Right atrium auricular region (tissue), 2 donors: ENCODE data around the gene SERPING1. TPM values are rescaled to one million over a fixed set of nuclear protein-coding genes. Genes with fewer than 3 reads are reported as not detected.

Experiments
- DNase-seq: peaks from one replicate; pipeline ENCODE4 v3.0.0-alpha.2; 2019; ENCODE audit warnings: low spot score
- H3K27ac ChIP-seq, 2 donors: fragments of 200-600 bp; sonication (generic); 1 replicate in 1 of 2; 2 replicates in 1 of 2; pipeline ENCODE4 v1.5.1; 2016 to 2019
- H3K27me3 ChIP-seq, 2 donors: fragments of 200-600 bp; sonication (generic); one replicate each; pipeline versions ENCODE4 v1.5.1 to v1.6.0; 2017 to 2019
- H3K36me3 ChIP-seq: fragments of 200-600 bp; sonication (generic); one replicate; pipeline ENCODE4 v1.5.1; 2016
- H3K4me1 ChIP-seq, 2 donors: fragments of 200-600 bp; sonication (generic); one replicate each; pipeline versions ENCODE4 v1.5.1 to v1.6.0; 2017 to 2019
- H3K4me3 ChIP-seq, 2 donors: fragments of 200-600 bp; sonication (generic); 1 replicate in 1 of 2; 2 replicates in 1 of 2; pipeline ENCODE4 v1.5.1; 2017 to 2019; ENCODE audit warnings: mild to moderate bottlenecking in 1 of 2, moderate library complexity in 1 of 2
- H3K9me3 ChIP-seq, 2 donors: fragments of 200-600 bp; sonication (generic); one replicate each; pipeline ENCODE4 v1.5.1; 2019
- CTCF ChIP-seq, 2 donors: fragments of 200-600 bp; sonication (generic); IDR thresholded peaks; one replicate each; pipeline ENCODE4 v1.5.1; 2019; ENCODE audit warnings: antibody characterized with exemption in 2 of 2
- total RNA-seq, 2 donors: library from RNA; depleted of rRNA; stranded (reverse); fragments of >200 nt; gene quantifications; one replicate each; pipeline ENCODE4 v1.1.0, GENCODE V29; 2016

SERPING1 gene
- total RNA-seq, 2 donors from 2014 or later, result 210 to 851 TPM

GRCh38 chr11:57598831-57599155 is 1.3 kb downstream of the SERPING1 start:
- no peak for DNase-seq
- Histone ChIP-seq H3K27me3 (no peaks in the 10 kb centered on the region), H3K4me1 (peaks cover 0 to 9% of the 10 kb centered on the region in 2 donors), H3K9me3 (no peaks in the 10 kb centered on the region), H3K4me3 (peak overlapping the region; percentile 54 to 64), H3K27ac (peak overlapping the region; percentile 87 to 88), H3K36me3 (no peaks in the 10 kb centered on the region)
- TF ChIP-seq CTCF (IDR thresholded peaks at IDR 0.05), result no peak

- Histone ChIP-seq H3K9me3 (no peaks in the 10 kb centered on the region), H3K27me3 (no peaks in the 10 kb centered on the region), H3K36me3 (no peaks in the 10 kb centered on the region), H3K4me3 (peak overlapping the region; percentile 54 to 64), H3K27ac (peak overlapping the region; percentile 87 to 88), H3K4me1 (peaks cover 0 to 9% of the 10 kb centered on the region in 2 donors)
- no peak for TF ChIP-seq CTCF (IDR thresholded peaks at IDR 0.05)
- no peak for DNase-seq
Measured at GRCh38 chr11:57599381-57599780, 1.9 kb downstream of the SERPING1 start.

DNA sequence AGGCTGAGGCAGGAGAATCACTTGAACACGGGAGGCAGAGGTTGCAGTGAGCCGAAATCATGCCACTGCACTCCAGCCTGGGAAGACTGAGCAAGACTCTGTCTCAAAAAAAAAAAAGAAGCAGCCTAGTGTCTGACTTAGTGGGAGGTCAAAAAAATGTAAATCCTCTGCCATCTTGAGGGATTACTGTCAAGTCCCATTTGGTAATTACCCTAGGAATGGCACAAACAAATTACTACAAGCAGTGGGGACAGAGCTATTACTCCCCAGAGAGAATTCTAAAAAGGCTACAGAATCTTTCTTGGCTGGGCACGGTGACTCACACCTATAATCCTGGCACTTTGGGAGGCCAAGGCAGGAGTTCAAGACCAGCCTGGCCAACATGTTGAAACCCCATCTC is 3.8 kb downstream of the SERPING1 start:
- no peak for TF ChIP-seq CTCF (IDR thresholded peaks at IDR 0.05)
- H3K27ac ChIP-seq, result no peak overlapping the region
- DNase-seq, result no peak
- H3K4me1 ChIP-seq, result peaks cover 0 to 9% of the 10 kb centered on the region in 2 donors
- no peak overlapping the region for H3K4me3 ChIP-seq
- H3K9me3 ChIP-seq, result no peaks in the 10 kb centered on the region
- H3K36me3 ChIP-seq, result peaks cover 5% of the 10 kb centered on the region
- H3K27me3 ChIP-seq, result no peaks in the 10 kb centered on the region

GRCh38 chr11:57604296-57605027 is 7.0 kb downstream of the SERPING1 start:
- Histone ChIP-seq H3K27me3 (no peaks in the 10 kb centered on the region), H3K27ac (no peak overlapping the region), H3K4me3 (no peak overlapping the region), H3K4me1 (no peaks in the 10 kb centered on the region), H3K36me3 (peaks cover 8% of the 10 kb centered on the region), H3K9me3 (no peaks in the 10 kb centered on the region)
- no peak for DNase-seq
- TF ChIP-seq CTCF (IDR thresholded peaks at IDR 0.05), result no peak

DNA sequence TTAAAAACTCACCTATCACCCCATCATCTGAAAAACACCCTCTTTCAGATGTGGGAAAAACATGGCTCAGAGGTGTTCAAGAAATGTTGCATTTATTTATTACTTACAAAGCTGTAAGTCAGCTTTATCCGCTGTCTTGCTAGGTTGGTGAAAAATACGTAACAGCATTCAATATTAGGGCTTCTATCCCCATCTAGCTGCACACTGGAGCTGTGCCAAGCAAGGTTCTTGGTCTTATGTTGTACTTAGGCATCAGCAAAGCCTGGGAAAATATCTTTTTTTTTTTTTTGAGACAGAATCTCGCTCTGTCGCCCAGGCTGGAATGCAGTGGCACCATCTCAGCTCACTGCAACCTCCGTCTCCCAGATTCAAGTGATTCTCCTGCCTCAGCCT is 7.5 kb downstream of the SERPING1 start:
- no peaks in the 10 kb centered on the region for H3K9me3 ChIP-seq
- H3K27me3 ChIP-seq, result no peaks in the 10 kb centered on the region
- H3K27ac ChIP-seq, result no peak overlapping the region
- DNase-seq, result no peak
- peaks cover 8% of the 10 kb centered on the region for H3K36me3 ChIP-seq
- TF ChIP-seq CTCF (IDR thresholded peaks at IDR 0.05), result no peak
- no peak overlapping the region for H3K4me3 ChIP-seq
- no peaks in the 10 kb centered on the region for H3K4me1 ChIP-seq

DNA sequence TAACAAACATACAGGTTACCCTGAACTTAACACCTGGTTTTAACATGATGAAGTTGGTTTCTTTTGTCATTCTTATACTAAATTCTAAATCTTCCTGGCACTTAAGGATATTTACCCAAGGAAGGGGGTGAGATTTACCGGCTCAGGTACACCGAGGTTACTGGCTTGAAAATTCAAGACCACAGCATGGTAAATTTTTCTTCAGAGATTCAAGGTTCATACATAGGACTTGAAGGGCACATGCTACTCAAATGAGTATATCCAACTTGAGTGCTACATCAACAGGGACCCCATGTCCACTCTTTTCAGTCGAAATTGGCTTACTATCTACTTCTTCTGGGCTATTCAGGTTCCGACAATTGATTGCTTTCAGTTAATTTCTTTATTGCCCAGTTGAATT is 12.7 kb downstream of the SERPING1 start:
- no peaks in the 10 kb centered on the region for H3K9me3 ChIP-seq
- H3K4me3 ChIP-seq, result no peak overlapping the region
- no peak for DNase-seq
- H3K36me3 ChIP-seq, result peaks cover 56% of the 10 kb centered on the region
- no peaks in the 10 kb centered on the region for H3K4me1 ChIP-seq
- H3K27me3 ChIP-seq, result no peaks in the 10 kb centered on the region
- no peak overlapping the region for H3K27ac ChIP-seq
- no peak for TF ChIP-seq CTCF (IDR thresholded peaks at IDR 0.05)
